ENCODE measurements around the gene C1RL.

DNA sequence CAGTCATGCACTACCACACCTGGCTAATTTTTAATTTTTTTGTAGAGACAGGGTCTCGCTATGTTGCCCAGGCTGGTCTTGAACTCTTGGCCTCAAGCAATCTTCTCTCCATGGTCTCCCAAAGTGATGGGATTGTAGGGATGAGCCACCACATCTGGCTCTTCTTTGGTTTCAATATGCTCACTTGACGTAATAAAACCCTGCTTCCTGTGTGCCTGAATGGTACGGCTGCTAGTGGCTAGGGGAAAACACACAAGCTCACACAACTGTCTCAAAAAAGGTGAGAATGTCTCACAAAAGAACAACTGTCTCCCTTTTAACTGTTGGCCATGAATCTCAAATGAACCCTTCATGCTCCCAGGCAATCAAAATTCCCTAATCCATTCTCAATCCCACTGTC, 33.5 kb downstream of the C1RL start:
- TF ChIP-seq ZBTB43 (CRISPR knock-in tag; IDR thresholded peaks at IDR 0.05) (no peak), ZNF263 (CRISPR knock-in tag; IDR thresholded peaks at IDR 0.05; ENCODE audit: low read depth) (no peak), ZNF219 (CRISPR knock-in tag; IDR thresholded peaks at IDR 0.05; ENCODE audit: borderline replicate concordance) (no peak)
- TF ChIP-seq, protein P1, sequence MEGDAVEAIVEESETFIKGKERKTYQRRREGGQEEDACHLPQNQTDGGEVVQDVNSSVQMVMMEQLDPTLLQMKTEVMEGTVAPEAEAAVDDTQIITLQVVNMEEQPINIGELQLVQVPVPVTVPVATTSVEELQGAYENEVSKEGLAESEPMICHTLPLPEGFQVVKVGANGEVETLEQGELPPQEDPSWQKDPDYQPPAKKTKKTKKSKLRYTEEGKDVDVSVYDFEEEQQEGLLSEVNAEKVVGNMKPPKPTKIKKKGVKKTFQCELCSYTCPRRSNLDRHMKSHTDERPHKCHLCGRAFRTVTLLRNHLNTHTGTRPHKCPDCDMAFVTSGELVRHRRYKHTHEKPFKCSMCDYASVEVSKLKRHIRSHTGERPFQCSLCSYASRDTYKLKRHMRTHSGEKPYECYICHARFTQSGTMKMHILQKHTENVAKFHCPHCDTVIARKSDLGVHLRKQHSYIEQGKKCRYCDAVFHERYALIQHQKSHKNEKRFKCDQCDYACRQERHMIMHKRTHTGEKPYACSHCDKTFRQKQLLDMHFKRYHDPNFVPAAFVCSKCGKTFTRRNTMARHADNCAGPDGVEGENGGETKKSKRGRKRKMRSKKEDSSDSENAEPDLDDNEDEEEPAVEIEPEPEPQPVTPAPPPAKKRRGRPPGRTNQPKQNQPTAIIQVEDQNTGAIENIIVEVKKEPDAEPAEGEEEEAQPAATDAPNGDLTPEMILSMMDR (IDR thresholded peaks at IDR 0.05), result no peak
- TF ChIP-seq, protein P2, sequence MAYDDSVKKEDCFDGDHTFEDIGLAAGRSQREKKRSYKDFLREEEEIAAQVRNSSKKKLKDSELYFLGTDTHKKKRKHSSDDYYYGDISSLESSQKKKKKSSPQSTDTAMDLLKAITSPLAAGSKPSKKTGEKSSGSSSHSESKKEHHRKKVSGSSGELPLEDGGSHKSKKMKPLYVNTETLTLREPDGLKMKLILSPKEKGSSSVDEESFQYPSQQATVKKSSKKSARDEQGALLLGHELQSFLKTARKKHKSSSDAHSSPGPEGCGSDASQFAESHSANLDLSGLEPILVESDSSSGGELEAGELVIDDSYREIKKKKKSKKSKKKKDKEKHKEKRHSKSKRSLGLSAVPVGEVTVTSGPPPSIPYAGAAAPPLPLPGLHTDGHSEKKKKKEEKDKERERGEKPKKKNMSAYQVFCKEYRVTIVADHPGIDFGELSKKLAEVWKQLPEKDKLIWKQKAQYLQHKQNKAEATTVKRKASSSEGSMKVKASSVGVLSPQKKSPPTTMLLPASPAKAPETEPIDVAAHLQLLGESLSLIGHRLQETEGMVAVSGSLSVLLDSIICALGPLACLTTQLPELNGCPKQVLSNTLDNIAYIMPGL (CRISPR knock-in tag; IDR thresholded peaks at IDR 0.05), result no peak

Measured in WTC11 (cell line).